GM18519 (cell line): Measurements from ENCODE around the gene RNU2-1.
"Not testable (repeated sequence)": the region's sequence is repeated elsewhere in the genome, so short reads cannot be mapped to it uniquely, and the experiment has no call there.

ENCODE experiments used
- ATAC-seq: cut with Tn5 transposase; IDR thresholded peaks from one replicate; pipeline ENCODE4 v1.9.1; 2021; ENCODE audit warnings: mild to moderate bottlenecking, moderate library complexity; ENCODE audit not compliant: unreplicated experiment, low FRiP score

Gene RNU2-1

GRCh38 chr17:43233877-43234276 lies at the start of gene RNU2-1:
Gene RNU2-1, minus strand, starts transcription at chr17:43233977.
- ATAC-seq = not testable (repeated sequence)

DNA sequence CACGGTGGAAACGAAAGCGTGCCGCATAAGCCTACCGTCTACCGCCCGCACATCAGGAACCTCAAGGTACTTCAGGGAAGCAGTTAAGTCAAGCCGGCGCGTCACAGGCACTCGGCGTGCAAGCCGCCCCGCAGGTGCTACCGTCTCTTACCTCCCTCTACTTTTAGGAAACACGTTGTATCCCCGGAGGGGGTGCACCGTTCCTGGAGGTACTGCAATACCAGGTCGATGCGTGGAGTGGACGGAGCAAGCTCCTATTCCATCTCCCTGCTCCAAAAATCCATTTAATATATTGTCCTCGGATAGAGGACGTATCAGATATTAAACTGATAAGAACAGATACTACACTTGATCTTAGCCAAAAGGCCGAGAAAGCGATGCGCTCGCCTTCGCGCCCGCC lies 39.1 kb upstream of the RNU2-1 start:
- not testable (repeated sequence) for ATAC-seq

- ATAC-seq = not testable (repeated sequence)
Observed at GRCh38 chr17:43272483-43272882, 38.7 kb upstream of the RNU2-1 start.

GRCh38 chr17:43270552-43271504 lies 37.1 kb upstream of the RNU2-1 start:
- ATAC-seq = not testable (repeated sequence)

GRCh38 chr17:43246456-43246855 lies 12.7 kb upstream of the RNU2-1 start:
- not testable (repeated sequence) for ATAC-seq

GRCh38 chr17:43240596-43241352 lies 7.0 kb upstream of the RNU2-1 start:
- not testable (repeated sequence) for ATAC-seq

- ATAC-seq = not testable (repeated sequence)
Observed at GRCh38 chr17:43239597-43239996, 5.8 kb upstream of the RNU2-1 start.

DNA sequence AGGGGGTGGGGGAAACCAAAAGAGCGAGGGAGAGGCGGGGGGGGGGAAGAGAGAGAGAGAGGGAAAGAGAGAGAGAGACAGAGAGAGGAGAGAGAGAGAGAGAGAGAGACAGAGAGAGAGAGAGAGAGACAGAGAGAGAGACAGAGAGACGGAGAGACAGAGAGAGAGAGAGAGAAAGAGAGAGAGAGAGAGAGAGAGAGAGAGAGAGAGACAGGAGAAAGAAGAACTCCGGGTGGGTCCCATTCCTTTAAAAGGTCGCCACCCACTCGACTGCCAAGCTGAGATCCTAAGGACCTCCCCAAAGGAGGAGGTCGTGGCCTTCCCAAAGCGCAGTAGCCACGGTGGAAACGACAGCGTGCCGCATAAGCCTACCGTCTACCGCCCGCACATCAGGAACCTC lies 514 bp downstream of the RNU2-1 start:
- not testable (repeated sequence) for ATAC-seq

DNA sequence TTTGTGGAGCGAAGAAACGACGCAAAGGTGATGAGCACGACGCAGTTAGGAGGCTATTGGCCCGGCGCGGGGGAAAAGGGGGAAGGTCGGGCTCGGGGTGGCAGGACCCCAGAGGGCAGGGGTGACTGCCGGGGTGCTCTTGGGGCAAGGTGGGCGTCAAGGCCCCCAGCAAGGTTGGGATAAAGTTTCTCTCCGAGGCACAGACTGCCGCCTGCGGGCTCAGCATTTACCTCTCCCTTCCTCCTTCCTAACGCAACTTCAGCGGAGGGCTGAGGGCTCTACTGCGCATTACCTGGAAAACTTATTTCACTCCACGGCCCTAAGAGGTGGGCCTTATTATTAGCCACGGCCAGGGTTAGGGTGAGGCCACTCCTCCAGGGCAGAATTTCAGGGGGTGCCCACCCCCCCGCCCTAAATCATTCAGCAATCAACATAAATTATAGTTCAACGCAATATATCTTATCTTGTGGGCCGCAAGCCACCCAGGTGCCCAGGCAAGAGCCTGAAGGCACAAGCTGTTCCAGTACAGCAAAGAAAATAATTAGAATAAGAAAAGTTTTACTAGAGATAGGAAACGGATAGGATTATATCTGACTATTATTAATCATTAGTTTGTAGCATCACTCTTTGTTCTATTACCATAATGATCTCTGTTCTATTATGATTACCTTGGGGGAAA lies 1.6 kb downstream of the RNU2-1 start:
- not testable (repeated sequence) for ATAC-seq

- ATAC-seq = not testable (repeated sequence)
Observed at GRCh38 chr17:43231205-43232020, 2.4 kb downstream of the RNU2-1 start.

DNA sequence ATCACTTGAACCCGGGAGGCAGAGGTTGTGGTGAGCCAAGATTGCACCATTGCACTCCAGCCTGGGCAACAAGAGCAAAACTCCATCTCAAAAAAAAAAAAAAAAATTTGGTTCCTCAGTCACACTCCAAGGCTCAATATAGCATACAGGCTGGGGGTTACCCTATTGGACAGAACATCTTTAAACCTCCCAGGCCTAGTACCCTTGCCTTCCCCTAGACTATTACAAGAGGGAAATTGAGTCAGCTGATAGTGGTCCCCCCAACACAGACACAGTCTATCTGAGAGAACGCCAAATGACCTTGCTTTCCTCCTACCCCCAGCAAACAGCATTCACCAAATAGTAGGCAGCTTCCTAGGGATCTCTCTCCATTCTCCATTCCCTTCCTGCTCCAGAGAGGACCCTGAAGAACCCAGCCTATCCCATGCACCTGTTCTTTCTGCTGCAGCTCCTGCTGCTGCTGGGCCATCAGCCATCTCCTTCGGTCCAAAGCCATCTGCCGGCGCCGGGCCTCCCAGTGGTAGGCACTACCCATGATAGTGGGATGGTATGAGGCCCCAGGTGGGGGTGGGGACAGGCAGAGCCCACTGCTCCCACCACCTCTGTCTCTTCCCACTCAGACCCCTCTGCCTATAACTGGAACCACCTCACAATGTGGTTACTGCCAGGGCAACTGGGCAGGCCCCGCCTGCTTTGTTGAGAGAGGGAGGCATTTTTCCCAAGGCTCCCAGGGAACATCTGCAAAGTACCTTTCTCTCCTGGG lies 5.6 kb downstream of the RNU2-1 start, which contains the start of gene CCDC200:
TSS of gene CCDC200 (minus strand) at position 604 of the 763 bp plus-strand sequence. CDS start at position 535, 69 bp downstream.
- not testable (repeated sequence) for ATAC-seq

DNA sequence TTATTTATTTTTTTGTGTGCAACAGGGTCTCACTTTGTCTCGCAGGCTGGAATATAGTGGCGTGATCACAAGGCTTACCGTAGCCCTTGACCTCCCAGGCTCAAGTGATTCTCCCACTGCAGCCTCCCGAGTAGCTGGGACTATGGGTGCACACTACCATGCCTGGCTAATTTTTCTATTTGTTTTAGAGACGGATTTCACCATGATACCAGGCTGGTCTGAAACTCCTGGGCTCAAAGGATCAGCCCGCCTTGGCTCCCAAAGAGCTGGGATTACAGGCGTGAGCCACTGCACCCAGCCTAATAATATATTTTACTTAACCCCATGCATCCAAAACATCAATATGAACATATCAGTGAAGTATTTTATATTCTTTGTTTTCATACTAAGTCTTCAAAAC lies 7.4 kb downstream of the RNU2-1 start:
- ATAC-seq = no peak

- ATAC-seq = no peak
Observed at GRCh38 chr17:43224146-43224705, 9.6 kb downstream of the RNU2-1 start.

DNA sequence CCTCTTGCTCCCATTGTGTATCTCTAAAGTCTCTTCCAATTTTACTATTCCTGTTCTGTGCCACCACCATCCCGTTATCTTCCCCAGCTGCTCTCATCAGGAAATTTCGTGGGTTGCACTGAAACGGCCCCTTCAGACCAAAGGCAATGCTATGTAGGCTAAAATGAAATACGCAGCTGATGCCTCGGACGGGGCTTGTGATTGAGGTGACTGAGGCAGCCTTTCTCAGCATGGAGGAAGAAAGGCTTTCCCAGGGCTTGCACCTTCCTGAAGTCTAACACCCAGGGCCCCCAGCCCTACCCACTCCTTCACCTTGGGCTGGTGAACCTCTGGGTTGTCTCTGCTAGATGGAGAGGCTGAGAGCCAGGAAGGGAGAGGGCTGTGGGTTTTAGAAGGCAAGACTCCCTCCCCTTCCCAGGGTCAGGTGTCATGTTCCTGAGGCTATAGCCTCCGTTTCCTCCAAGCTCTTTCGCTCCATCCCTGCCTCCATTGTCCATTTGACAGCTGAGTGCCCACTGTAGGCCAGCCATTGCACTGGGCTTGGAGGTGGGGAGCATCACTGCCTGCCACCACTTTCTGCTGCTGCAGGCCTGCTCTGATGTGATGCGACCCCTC lies 13.2 kb downstream of the RNU2-1 start:
- ATAC-seq = no peak

GRCh38 chr17:43219746-43220380 lies 13.9 kb downstream of the RNU2-1 start:
- ATAC-seq = no peak

GRCh38 chr17:43219001-43219400 lies 14.8 kb downstream of the RNU2-1 start:
- no peak for ATAC-seq

DNA sequence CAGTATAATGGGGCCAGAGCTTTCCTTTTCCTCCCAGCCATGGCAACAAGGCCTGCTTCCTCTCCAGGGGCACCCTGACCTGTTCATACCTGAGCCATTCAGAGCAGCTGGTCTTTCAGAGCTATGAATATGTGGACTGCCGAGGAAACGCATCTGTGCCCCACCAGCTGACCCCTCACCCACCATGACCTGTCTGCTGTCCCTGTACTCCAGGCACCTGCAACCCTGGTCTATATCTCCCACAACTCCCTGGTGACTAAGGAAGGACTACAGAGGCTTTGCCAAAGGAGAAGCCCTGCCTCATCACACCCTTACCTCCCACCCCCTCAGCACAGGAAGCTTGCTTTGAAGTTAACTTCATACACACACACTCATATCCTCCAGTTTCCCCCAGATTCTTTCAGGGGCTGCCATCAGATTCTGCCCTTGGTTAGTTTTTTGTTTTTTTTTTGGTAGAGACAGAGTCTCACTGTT lies 16.1 kb downstream of the RNU2-1 start:
- ATAC-seq = no peak
